CD4-positive, alpha-beta T cell treated with Interleukin-15 for 1 hour (primary cell): ENCODE data around the gene TPGS2.
A peak's percentile ranks its signal among the peaks of the same experiment; 100 is the strongest.
"Not testable (repeated sequence)": the region's sequence is repeated elsewhere in the genome, so short reads cannot be mapped to it uniquely, and the experiment has no call there.

Source experiments
- DNase-seq: peaks from one replicate; pipeline ENCODE4 v3.0.0-alpha.2; 2020

Gene TPGS2

GRCh38 chr18:36828630-36829361, at the start of gene TPGS2, which contains the start of gene KIAA1328:
Gene TPGS2 (minus strand): TSS chr18:36829002. CDS start chr18:36828767, 235 bp downstream.
Gene KIAA1328 (plus strand): TSS chr18:36829127. CDS start chr18:36829139, 12 bp downstream.
- peak; percentile 89 for DNase-seq

GRCh38 chr18:36873826-36874225, 45.0 kb upstream of the TPGS2 start:
- DNase-seq: not testable (repeated sequence)

- no peak for DNase-seq
These were observed 43.5 kb upstream of the TPGS2 start for GRCh38 chr18:36872329-36872728.

GRCh38 chr18:36871801-36872200, 43.0 kb upstream of the TPGS2 start:
- DNase-seq: no peak

GRCh38 chr18:36867056-36867455, 38.3 kb upstream of the TPGS2 start:
- no peak for DNase-seq

GRCh38 chr18:36862182-36862581, 33.4 kb upstream of the TPGS2 start:
- no peak for DNase-seq

GRCh38 chr18:36856815-36857214, 28.0 kb upstream of the TPGS2 start:
- no peak for DNase-seq

- no peak for DNase-seq
These were observed 22.4 kb upstream of the TPGS2 start for GRCh38 chr18:36851202-36851590.

GRCh38 chr18:36850527-36851201, 21.9 kb upstream of the TPGS2 start:
- no peak for DNase-seq

GRCh38 chr18:36849288-36850006, 20.6 kb upstream of the TPGS2 start:
- no peak for DNase-seq

- DNase-seq: no peak
These were observed 19.8 kb upstream of the TPGS2 start for GRCh38 chr18:36848609-36849008.

- no peak for DNase-seq
These were observed 15.0 kb upstream of the TPGS2 start for GRCh38 chr18:36843784-36844183.

- no peak for DNase-seq
These were observed 14.4 kb upstream of the TPGS2 start for GRCh38 chr18:36843199-36843598.

- no peak for DNase-seq
These were observed 11.0 kb upstream of the TPGS2 start for GRCh38 chr18:36839835-36840234.

- DNase-seq: no peak
These were observed 7.1 kb upstream of the TPGS2 start for GRCh38 chr18:36835927-36836326.

- no peak for DNase-seq
These were observed 4.3 kb upstream of the TPGS2 start for GRCh38 chr18:36833120-36833519.

- no peak for DNase-seq
These were observed 2.3 kb upstream of the TPGS2 start for GRCh38 chr18:36831139-36831538.

- no peak for DNase-seq
These were observed 1.3 kb upstream of the TPGS2 start for GRCh38 chr18:36830158-36830495.

GRCh38 chr18:36829362-36830157, 758 bp upstream of the TPGS2 start:
- DNase-seq: no peak

GRCh38 chr18:36828157-36828629, 609 bp downstream of the TPGS2 start:
- DNase-seq: no peak

GRCh38 chr18:36826556-36826955, 2.2 kb downstream of the TPGS2 start:
- no peak for DNase-seq

- no peak for DNase-seq
These were observed 3.3 kb downstream of the TPGS2 start for GRCh38 chr18:36825526-36825925.

GRCh38 chr18:36821681-36822080, 7.1 kb downstream of the TPGS2 start:
- DNase-seq: no peak
